Gastrocnemius medialis (tissue), 4 donors: ENCODE results near the gene CERS1. TPM values are rescaled to one million over a fixed set of nuclear protein-coding genes. Genes with fewer than 3 reads are reported as not detected.

Experiments used
- ATAC-seq, 2 donors: fragments of 150-250 bp; one replicate each; pipeline ENCODE4 v1.9.1; 2016
- DNase-seq, 2 donors: peaks; one replicate each; pipeline ENCODE4 v3.0.0-alpha.2; 2019
- H3K27ac ChIP-seq, 4 donors: fragments of 200-600 bp; sonication (generic); 1 replicate in 1 of 4; 2 replicates in 3 of 4; pipeline ENCODE4 v1.5.1; 2016 to 2018; ENCODE audit warnings: mild to moderate bottlenecking in 2 of 4, moderate library complexity in 1 of 4
- H3K27me3 ChIP-seq, 3 donors: fragments of 200-600 bp; sonication (generic) in 2 of 3; 1 replicate in 1 of 3; 2 replicates in 2 of 3; pipeline versions ENCODE4 v1.5.1 to v1.6.0; 2016 to 2019; ENCODE audit warnings: mild to moderate bottlenecking in 1 of 3, moderate library complexity in 1 of 3
- H3K36me3 ChIP-seq, 2 donors: fragments of 200-600 bp; sonication (generic) in 1 of 2; one replicate each; pipeline ENCODE4 v1.5.1; 2017 to 2018
- H3K4me1 ChIP-seq, 2 donors: fragments of 200-600 bp; sonication (generic) in 1 of 2; one replicate each; pipeline ENCODE4 v1.5.1; 2016 to 2017; ENCODE audit warnings: mild to moderate bottlenecking in 2 of 2
- H3K4me3 ChIP-seq, 4 donors: fragments of 200-600 bp; sonication (generic) in 3 of 4; 1 replicate in 1 of 4; 2 replicates in 3 of 4; pipeline ENCODE4 v1.5.1; 2016 to 2019; ENCODE audit warnings: mild to moderate bottlenecking in 2 of 4
- H3K9me3 ChIP-seq, 3 donors: fragments of 200-600 bp; sonication (generic) in 2 of 3; 1 replicate in 1 of 3; 2 replicates in 2 of 3; pipeline ENCODE4 v1.5.1; 2016 to 2019
- CTCF ChIP-seq, 5 experiments: fragments of 450-650 bp in 3 of 5; fragments of 200-600 bp in 2 of 5; sonication (generic) in 2 of 5; IDR thresholded peaks in 4 of 5; conservative IDR thresholded peaks in 1 of 5; 1 replicate in 4 of 5; 2 replicates in 1 of 5; pipeline ENCODE4 v1.5.1; 2016 to 2019; ENCODE audit warnings: antibody characterized with exemption in 5 of 5, mild to moderate bottlenecking in 3 of 5, moderate library complexity in 3 of 5
- POLR2A ChIP-seq, 2 donors: fragments of 450-650 bp; IDR thresholded peaks; one replicate each; pipeline ENCODE4 v1.6.1; 2017; ENCODE audit warnings: antibody characterized with exemption in 2 of 2, mild to moderate bottlenecking in 2 of 2, moderate library complexity in 2 of 2
- in situ Hi-C, 4 donors: fragments of 200-750 bp; cut with MboI; loops; one replicate each; pipeline versions ENCODE4 v1.15.0 to v1.8.0; 2017; ENCODE audit warnings: low sequenced_read_pairs in 4 of 4
- intact Hi-C: fragments of 100-400 bp; cut with DNase I; formaldehyde crosslinking; loops from one replicate; pipeline ENCODE4 v1.15.1; 2023; ENCODE audit warnings: low total_unique reads
- total RNA-seq, 4 donors: library from RNA; depleted of rRNA; stranded (reverse); fragments of >200 nt; gene quantifications; one replicate each; pipeline versions ENCODE4 v1.1.0 to v1.2.3, GENCODE V29; 2016

Gene CERS1
- total RNA-seq, 4 donors from 2014 or later = 1.1 to 6.9 (median 3.3) TPM

GRCh38 chr19:18898081-18898606, 2.2 kb upstream of the CERS1 start:
- ATAC-seq = no peak
- DNase-seq = peak in 1 of 2 donors; percentile 35
- no peaks in the 10 kb centered on the region for H3K9me3 ChIP-seq
- TF ChIP-seq CTCF (IDR thresholded peaks at IDR 0.05 in 4 of 5, conservative IDR thresholded peaks at IDR 0.05 in 1 of 5) (no peak), POLR2A (IDR thresholded peaks at IDR 0.05) (no peak)
- peaks cover 0 to 15% of the 10 kb centered on the region in 2 donors for H3K36me3 ChIP-seq
- no peak overlapping the region for H3K4me3 ChIP-seq
- peaks cover 8 to 29% of the 10 kb centered on the region in 2 donors for H3K4me1 ChIP-seq
- in situ Hi-C loops = no loop called here
- H3K27me3 ChIP-seq = no peaks in the 10 kb centered on the region
- no peak overlapping the region for H3K27ac ChIP-seq
- intact Hi-C loops = loop anchor here (10.0 kb wide), 1 partner anchor 137 kb away; the partner anchor contains the start of genes ARMC6 and SUGP2

DNA sequence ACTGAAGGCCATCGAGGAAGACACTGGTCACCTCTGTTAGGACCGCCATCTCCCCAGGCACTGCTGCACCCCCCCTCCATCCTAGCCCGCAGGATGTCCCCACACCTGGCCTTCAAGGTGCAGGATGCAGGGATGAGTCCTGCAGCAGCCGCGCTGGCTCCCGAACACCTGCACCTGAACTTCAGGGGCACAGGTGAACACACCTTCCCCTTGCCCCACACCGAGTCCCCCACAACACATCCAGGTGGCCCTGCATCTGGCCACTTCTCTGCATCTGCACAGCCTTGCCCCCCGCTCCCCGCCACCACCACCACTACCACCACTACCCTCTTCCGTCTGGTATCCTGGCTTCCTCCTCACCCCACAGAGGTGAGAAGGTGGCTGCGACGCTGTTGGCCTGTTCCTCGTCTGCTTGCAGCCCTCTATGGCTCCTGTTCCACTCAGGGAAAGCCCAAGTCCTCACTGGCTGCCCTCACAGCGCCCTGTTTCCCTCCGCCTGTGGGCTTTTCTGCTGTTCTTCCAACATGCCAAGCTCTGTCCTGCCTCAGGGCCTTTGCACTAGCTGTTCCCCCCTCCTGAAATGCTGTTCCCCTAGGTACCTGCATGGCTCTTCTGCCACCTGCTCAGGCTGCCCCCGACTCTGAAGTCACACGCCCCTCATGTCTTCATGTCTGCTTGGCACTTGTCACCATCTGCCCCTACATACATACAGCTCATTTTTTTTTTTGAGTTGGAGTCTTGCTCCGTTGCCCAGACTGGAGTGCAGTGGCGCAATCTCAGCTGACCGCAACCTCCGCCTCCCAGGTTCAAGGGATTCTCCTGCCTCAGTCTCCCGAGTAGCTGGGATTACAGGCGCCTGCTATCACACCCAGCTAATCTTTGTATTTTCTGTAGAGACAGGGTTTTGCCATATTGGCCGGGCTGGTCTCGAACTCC, 1.4 kb upstream of the CERS1 start:
- Histone ChIP-seq H3K4me3 (no peak overlapping the region), H3K4me1 (peaks cover 8 to 31% of the 10 kb centered on the region in 2 donors), H3K36me3 (peaks cover 0 to 15% of the 10 kb centered on the region in 2 donors), H3K27ac (no peak overlapping the region), H3K27me3 (no peaks in the 10 kb centered on the region), H3K9me3 (no peaks in the 10 kb centered on the region)
- ATAC-seq = no peak
- intact Hi-C loops (loop anchor here (10.0 kb wide), 1 partner anchor 137 kb away; the partner anchor contains the start of genes ARMC6 and SUGP2), in situ Hi-C loops (no loop called here)
- no peak for DNase-seq
- TF ChIP-seq CTCF (IDR thresholded peaks at IDR 0.05 in 4 of 5, conservative IDR thresholded peaks at IDR 0.05 in 1 of 5) (no peak), POLR2A (IDR thresholded peaks at IDR 0.05) (no peak)

- Histone ChIP-seq H3K4me1 (peaks cover 8 to 31% of the 10 kb centered on the region in 2 donors), H3K27ac (no peak overlapping the region), H3K36me3 (peaks cover 0 to 15% of the 10 kb centered on the region in 2 donors), H3K9me3 (no peaks in the 10 kb centered on the region), H3K4me3 (peak overlapping the region in 1 of 4 donors; percentile 9), H3K27me3 (no peaks in the 10 kb centered on the region)
- DNase-seq (no peak), ATAC-seq (no peak)
- in situ Hi-C loops = no loop called here
- TF ChIP-seq CTCF (IDR thresholded peaks at IDR 0.05 in 4 of 5, conservative IDR thresholded peaks at IDR 0.05 in 1 of 5) (no peak), POLR2A (IDR thresholded peaks at IDR 0.05) (no peak)
- intact Hi-C loops = loop anchor here (10.0 kb wide), 1 partner anchor 138 kb away; the partner anchor contains the start of genes ARMC6 and SUGP2
These were observed 473 bp upstream of the CERS1 start for GRCh38 chr19:18896421-18896841.

- peak in 4 of 5 experiments; percentile 41 to 57 (median 54) for TF ChIP-seq CTCF (IDR thresholded peaks at IDR 0.05 in 4 of 5, conservative IDR thresholded peaks at IDR 0.05 in 1 of 5)
- TF ChIP-seq POLR2A (IDR thresholded peaks at IDR 0.05) = peak in 1 of 2 donors; percentile 0
- Histone ChIP-seq H3K4me3 (peak overlapping the region; percentile 55 to 71 (median 58)), H3K27me3 (no peaks in the 10 kb centered on the region), H3K27ac (peak overlapping the region; percentile 16 to 74 (median 46)), H3K9me3 (no peaks in the 10 kb centered on the region), H3K4me1 (peaks cover 8 to 31% of the 10 kb centered on the region in 2 donors), H3K36me3 (peaks cover 0 to 12% of the 10 kb centered on the region in 2 donors)
- in situ Hi-C loops (no loop called here), intact Hi-C loops (loop anchor here (1.0 to 10.0 kb wide), 3 partner anchors 24 to 140 kb away; partner anchors contain the start of genes ARMC6, COPE, DDX49 and SUGP2)
- DNase-seq (peak; percentile 33 to 68), ATAC-seq (peak; percentile 72 to 73)
These were observed 727 bp downstream of the CERS1 start for GRCh38 chr19:18895038-18895823.
